Kidney tubule cell (primary cell): ENCODE results near the gene GSTO2.

Experiments
- DNase-seq: peaks from one replicate; pipeline ENCODE4 v3.0.0-alpha.2; 2018; ENCODE audit warnings: low spot score

Gene GSTO2

DNA sequence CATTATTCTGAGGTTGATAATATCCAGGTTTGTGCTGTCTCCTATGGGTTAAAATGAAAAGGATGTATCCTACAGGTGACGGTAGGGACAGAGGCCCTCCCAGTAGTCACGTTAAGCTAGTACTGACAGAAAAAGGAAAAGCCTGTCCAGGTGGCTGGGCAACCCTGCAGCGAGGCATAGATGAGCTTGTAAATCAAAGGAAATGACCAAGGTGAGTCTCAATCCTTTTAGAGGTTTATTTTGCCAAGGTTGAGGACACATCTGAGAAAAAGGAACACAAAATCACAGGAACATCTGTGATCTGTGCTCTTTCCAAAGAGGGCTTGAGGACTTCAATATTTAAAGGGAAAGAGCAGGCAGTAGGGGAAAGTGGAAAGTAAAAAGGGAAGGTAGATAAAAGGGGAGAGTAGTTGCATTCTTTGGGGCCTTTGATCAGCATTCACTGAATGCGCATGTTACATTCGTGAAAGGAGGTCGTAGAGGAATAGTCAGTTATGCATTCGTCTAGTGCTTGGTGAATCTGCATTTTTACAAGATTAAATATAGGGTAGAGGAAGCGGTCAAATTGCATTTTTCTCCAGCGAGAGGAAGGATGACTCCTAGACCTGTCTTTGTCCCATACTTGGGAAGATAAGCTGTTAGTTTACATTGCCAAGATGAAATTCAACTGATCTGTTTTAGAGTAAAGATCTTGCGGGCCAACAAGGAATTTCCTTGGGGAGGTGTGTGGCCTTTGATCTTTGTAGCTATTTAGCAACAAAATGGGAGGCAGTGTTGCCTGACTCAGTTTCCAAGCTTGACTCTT, 15.2 kb upstream of the GSTO2 start:
- no peak for DNase-seq

- peak; percentile 79 for DNase-seq
These were observed 14.3 kb upstream of the GSTO2 start, which contains the start of gene GSTO1 for GRCh38 chr10:104254493-104255310. TSS of gene GSTO1 (plus strand) at chr10:104254892. CDS start at chr10:104254929, 37 bp downstream.

GRCh38 chr10:104255311-104255981, 13.5 kb upstream of the GSTO2 start:
- DNase-seq = peak; percentile 81

GRCh38 chr10:104256335-104256961, 12.5 kb upstream of the GSTO2 start:
- no peak for DNase-seq

- peak; percentile 17 for DNase-seq
These were observed 11.7 kb upstream of the GSTO2 start for GRCh38 chr10:104257235-104257634.

DNA sequence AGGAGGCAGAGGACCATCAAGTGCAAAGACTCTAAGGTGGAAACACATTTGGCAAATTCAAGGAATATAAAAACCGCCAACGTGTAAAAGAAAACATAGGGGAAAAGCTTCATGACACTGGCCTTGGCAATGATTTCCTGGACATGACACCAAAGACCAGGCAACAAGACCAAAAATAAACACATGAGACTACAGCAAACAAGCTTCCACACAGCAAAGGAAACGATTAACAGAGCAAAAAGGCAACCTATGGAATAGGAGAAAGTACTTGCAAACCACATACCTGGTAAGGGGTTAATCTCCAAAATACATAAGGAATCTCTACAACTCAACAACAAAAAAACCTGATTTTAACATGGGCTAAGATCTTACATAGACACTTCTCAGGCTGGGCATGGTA, 10.8 kb upstream of the GSTO2 start:
- no peak for DNase-seq

DNA sequence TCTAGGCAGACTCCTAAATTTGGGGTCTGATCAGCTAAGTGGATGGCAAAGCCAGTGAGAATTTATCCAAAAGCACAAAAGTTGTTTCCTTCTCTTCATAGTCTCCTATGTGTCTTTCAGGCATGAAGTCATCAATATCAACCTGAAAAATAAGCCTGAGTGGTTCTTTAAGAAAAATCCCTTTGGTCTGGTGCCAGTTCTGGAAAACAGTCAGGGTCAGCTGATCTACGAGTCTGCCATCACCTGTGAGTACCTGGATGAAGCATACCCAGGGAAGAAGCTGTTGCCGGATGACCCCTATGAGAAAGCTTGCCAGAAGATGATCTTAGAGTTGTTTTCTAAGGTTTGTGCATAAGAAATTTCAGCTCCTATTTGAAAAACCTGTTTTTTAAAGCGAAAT, 9.5 kb upstream of the GSTO2 start:
- DNase-seq = peak; percentile 70

- DNase-seq = peak; percentile 42
These were observed 8.8 kb upstream of the GSTO2 start for GRCh38 chr10:104259999-104260774.

GRCh38 chr10:104260775-104261115, 8.2 kb upstream of the GSTO2 start:
- DNase-seq = peak; percentile 35

DNA sequence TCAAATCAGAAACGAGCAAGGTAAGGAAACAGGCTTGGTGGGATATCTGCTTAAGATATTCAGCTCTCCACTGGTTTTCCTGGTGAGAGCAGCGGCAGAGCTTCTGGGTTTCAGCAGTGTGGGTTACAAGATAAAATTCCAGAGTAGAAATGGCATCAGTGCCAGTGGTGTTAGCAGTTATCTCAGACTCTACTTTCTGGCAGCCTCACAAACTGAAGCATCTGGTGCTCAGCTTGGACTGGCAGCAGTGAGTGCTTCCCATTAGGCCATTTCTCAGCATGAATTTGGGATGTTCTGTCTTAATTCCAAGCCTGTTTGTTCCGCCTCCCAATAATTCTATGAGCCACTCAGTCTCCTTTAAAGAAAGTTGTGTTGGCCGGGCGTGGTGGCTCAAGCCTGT, 6.9 kb upstream of the GSTO2 start:
- no peak for DNase-seq

DNA sequence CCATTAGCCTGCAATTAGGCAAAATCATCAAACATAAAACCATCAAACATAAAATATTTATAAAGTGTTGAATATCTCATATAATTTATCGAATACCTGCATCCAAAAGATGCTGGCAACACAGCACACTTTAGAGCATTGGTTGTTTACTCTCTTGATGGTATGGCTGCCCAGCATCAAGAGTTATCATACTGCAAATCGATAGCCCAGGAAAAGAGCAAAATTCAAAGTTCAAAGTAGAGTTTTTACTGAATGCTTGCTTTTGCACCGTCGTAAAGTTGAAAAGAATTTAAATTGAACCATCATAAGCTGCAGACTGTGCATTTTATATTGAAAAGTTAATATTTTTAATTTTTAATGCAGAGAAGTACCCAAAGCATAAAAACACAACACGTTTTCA, 4.2 kb upstream of the GSTO2 start:
- DNase-seq = no peak

GRCh38 chr10:104267721-104268404, 1.1 kb upstream of the GSTO2 start:
- DNase-seq = peak; percentile 23

- no peak for DNase-seq
These were observed 625 bp upstream of the GSTO2 start for GRCh38 chr10:104268405-104268712.

DNA sequence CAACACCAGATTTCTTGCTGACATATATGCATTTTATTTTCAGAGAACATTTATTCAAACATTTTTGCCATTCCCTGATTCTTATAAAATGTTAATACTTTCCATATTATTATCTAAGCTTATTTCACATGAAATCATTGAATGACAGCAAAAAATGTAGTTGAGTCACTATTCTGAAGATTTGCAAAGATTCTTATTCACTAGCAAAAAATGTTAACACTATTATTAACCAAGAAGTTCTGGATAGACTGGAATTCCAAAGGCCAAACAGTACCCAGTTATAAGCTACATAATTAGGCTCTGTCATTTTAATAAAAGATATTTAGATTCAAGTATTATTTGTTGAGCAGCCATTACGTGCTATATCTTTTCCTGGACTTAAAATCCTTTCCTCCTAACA, 4.3 kb downstream of the GSTO2 start:
- no peak for DNase-seq

DNA sequence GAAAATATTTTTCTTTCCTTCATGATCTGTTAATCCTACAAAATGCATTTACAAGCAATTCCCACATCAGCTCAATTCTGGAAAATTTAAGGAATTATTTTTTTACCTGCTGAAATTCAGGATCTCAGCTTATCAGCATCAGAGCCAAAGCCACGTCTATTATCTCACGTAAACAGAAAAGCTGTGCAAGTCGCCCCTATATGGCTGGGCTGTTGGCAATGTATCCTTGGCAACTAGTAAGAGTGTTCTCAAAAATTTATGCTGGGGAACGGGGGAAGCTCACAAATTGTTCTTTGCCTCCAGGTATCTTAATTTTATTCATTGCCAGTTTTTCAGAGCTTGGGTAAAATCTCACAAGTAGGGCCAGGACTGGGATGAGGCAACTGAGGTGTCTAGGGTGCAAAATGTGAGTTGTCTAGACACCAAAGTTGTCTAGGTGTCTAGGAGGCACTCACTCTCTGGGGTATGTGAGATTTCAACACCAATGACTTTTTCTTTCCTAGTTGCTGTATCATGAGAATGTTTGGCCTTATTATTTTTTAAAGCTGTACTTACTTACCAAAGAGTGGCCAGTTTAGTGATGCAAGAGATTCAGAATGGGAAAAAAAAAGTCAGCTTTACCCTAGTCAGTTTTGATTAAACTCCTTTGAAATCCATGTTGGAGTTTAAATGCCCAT, 5.1 kb downstream of the GSTO2 start:
- no peak for DNase-seq

DNA sequence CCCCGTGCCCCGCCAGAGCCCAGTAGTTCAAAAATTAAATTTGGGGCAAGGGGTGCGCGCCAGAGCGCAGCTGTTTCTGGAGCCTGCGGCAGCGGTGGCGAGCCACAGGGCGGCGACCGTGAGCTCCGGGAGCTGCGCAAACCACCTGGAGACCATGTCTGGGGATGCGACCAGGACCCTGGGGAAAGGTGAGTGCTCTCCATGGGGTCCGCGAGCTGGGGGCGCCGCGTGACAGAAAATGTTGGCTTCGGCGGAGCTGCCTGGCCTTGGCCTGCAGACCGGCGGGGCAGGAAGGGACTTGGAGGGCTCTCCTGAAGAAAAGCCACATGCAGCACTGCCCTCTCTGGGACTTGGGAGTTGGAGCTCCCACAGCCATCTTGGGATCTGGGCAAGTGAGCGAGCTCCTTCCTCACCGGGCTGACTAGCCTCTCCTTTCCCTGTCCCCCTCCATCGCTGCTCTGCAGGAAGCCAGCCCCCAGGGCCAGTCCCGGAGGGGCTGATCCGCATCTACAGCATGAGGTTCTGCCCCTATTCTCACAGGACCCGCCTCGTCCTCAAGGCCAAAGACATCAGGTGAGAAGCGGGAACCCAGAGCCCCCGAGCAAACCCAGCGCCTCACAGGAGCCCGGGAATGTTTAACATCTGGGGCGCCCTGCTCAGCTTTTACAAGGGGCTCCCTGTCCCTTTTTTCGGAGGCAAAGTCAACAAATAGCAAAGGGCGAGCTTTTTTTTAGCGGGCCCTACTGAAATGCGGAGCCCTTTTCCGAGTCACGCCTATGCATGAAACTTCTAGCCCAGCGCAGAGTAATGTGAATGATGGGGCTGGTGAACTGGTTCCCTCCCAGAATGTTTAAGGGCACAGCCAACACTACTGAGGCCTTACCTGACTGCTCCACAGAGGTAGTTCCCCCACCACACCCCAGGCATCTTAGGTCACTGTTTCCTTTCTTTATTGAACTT, 6.1 kb downstream of the GSTO2 start:
- peak; percentile 67 for DNase-seq

- DNase-seq = no peak
These were observed 7.2 kb downstream of the GSTO2 start for GRCh38 chr10:104276192-104276591.

- no peak for DNase-seq
These were observed 8.8 kb downstream of the GSTO2 start for GRCh38 chr10:104277785-104278184.

DNA sequence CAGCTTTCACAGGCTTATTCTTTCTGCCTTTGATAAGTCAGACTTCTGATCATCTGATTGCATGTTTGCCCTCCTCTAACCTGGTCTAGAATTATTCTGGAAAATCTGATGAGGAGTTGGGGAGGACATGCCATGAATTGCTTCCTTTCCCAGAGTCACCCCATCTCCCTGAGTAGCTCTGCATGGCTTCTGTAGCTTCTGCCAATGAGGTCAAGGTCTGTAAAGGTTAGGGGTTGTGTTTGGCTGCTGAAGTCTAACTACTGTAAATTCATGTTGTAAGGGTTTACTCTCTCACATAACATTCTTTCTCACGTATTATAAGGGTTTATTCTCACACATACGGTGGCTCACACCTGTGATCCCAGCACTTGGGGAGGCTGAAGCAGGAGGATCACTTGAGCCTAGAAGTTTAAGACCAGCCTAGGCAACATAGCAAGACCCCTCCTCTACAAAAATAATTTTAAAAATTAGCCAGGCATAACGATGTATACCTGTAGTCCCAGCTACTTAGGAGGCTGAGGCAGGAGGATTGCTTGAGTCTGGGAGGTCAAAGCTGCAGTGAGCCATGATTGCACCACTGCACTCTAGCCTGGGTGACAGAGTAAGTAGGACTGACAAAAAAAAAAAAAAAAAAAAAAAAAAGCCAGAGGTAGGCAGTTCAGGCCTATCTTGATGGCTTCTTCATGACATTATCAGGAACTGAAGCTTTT, 10.7 kb downstream of the GSTO2 start:
- DNase-seq = no peak
